T-cell (primary cell): ENCODE measurements around the gene IER5L. TPM values are rescaled to one million over a fixed set of nuclear protein-coding genes. Genes with fewer than 3 reads are reported as not detected.
"Not testable (repeated sequence)": the region's sequence is repeated elsewhere in the genome, so short reads cannot be mapped to it uniquely, and the experiment has no call there.

Experiments
- ATAC-seq, 4 experiments: fragments of 200-7000 bp in 3 of 4; fragments of 150-1000 bp in 1 of 4; cut with Tn5 transposase; replicated peaks in 1 of 4; 1 replicate in 3 of 4; 2 replicates in 1 of 4; pipeline ENCODE4 v1.10.0; 2021; ENCODE audit warnings: moderate library complexity in 3 of 4, mild to moderate bottlenecking in 2 of 4, moderate number of reproducible peaks in 1 of 4
- CTCF ChIA-PET, 2 donors: fragments of 300-600 bp; sonication (Branson Sonifier 250); formaldehyde crosslinking; loops; one replicate each; lab custom pipeline; 2022; ENCODE audit warnings: antibody characterized with exemption in 2 of 2; lab: Charles Lee
- POLR2A ChIA-PET, 2 donors: fragments of 300-600 bp; sonication (Branson Sonifier 250); formaldehyde crosslinking; loops; one replicate each; lab custom pipeline; 2022; ENCODE audit warnings: antibody characterized with exemption in 2 of 2; lab: Charles Lee
- DNase-seq, 35 experiments: peaks; one replicate each; pipeline versions ENCODE4 v3.0.0 to v3.0.0-alpha.2; 2013 to 2023
- H3K27ac ChIP-seq: one replicate; pipeline ENCODE4 v1.5.1; 2013; ENCODE audit warnings: low read length
- H3K27me3 ChIP-seq, 2 experiments: replicated peaks in 1 of 2; 1 replicate in 1 of 2; 2 replicates in 1 of 2; pipeline versions ENCODE4 v1.6.1 to v1.7.0; 2013; ENCODE audit warnings: low read length in 1 of 2, mixed read lengths in 1 of 2; ENCODE audit not compliant: control insufficient read depth in 2 of 2, insufficient read depth in 2 of 2; ENCODE audit errors: extremely low read depth in 1 of 2
- H3K36me3 ChIP-seq, 2 donors: 1 replicate in 1 of 2; 2 replicates in 1 of 2; pipeline versions ENCODE4 v1.6.1 to v1.7.0; 2013; ENCODE audit warnings: low read length in 1 of 2; ENCODE audit not compliant: control insufficient read depth in 2 of 2, insufficient read depth in 1 of 2; ENCODE audit errors: extremely low read depth in 1 of 2
- H3K4me1 ChIP-seq, 2 experiments: 1 replicate in 1 of 2; 2 replicates in 1 of 2; pipeline versions ENCODE4 v1.6.1 to v1.7.0; 2013; ENCODE audit warnings: low read length in 2 of 2, mixed read lengths in 1 of 2; ENCODE audit not compliant: insufficient read depth in 2 of 2, control insufficient read depth in 1 of 2; ENCODE audit errors: extremely low read depth in 1 of 2
- H3K4me3 ChIP-seq, 2 donors: 1 replicate in 1 of 2; 2 replicates in 1 of 2; pipeline versions ENCODE4 v1.5.1 to v1.7.0; 2013; ENCODE audit warnings: mild to moderate bottlenecking in 2 of 2, low read length in 1 of 2, moderate library complexity in 1 of 2; ENCODE audit not compliant: control insufficient read depth in 1 of 2; ENCODE audit errors: extremely low read depth in 1 of 2
- H3K9me3 ChIP-seq: 2 replicates; pipeline ENCODE4 v1.7.0; 2013
- H3K27ac Mint-ChIP-seq, 2 donors: one replicate each; pipeline ENCODE4 v1.8.0; 2020 to 2021; ENCODE audit warnings: mild to moderate bottlenecking in 2 of 2, mixed read lengths in 2 of 2
- H3K27me3 Mint-ChIP-seq, 2 donors: one replicate each; pipeline ENCODE4 v1.8.0; 2021 to 2022; ENCODE audit warnings: mixed read lengths in 2 of 2
- H3K36me3 Mint-ChIP-seq: one replicate; pipeline ENCODE4 v1.8.0; 2021; ENCODE audit warnings: mixed read lengths
- H3K4me1 Mint-ChIP-seq, 3 donors: one replicate each; pipeline ENCODE4 v1.8.0; 2020 to 2022; ENCODE audit warnings: mixed read lengths in 3 of 3, mild to moderate bottlenecking in 1 of 3
- H3K4me3 Mint-ChIP-seq, 3 donors: one replicate each; pipeline ENCODE4 v1.8.0; 2020 to 2022; ENCODE audit warnings: mild to moderate bottlenecking in 3 of 3, mixed read lengths in 3 of 3, moderate library complexity in 3 of 3
- H3K9me3 Mint-ChIP-seq, 3 donors: one replicate each; pipeline ENCODE4 v1.8.0; 2020 to 2022; ENCODE audit warnings: mixed read lengths in 3 of 3
- WGBS: methylation state at CpG from one replicate; pipeline ENCODE4 v1.1.5; 2013; ENCODE audit warnings: missing lambda C conversion rate; ENCODE audit not compliant: insufficient coverage; 5-methylcytosine and 5-hydroxymethylcytosine counted together
- total RNA-seq, 35 experiments: library from RNA in 6 of 35; stranded (reverse) in 6 of 35; fragments of 120-200 nt in 1 of 35; gene quantifications; one replicate each; pipeline versions ENCODE4 v1.2.1 to v1.2.4 and lab custom pipeline; 2013 to 2026

The IER5L gene
- total RNA-seq, 5 donors from 2014 or later (not counting 1 experiment from before 2014, with no cell fraction given), result 1.3 to 7.7 (median 6.7) TPM

DNA sequence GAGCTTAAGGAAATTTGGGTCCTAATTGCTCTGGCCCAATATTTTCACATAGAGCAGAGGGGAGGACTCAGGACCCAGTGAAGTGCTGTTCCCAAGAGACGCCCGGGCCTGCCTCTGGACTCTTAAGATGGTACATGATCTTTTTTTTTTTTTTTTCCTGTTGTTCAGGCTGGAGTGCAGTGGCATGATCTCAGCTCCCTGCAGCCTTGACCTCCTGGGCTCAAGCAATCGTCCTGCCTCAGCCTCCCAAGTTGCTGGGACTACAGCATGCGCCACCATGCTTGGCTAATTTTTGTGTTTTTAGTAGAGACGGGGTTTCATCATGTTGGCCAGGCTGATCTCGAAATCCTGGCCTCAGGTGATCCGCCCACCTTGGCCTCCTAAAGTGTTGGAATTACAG lies 47.8 kb downstream of the IER5L start:
- not testable (repeated sequence) for ATAC-seq, H3K27me3 ChIP-seq, H3K27ac Mint-ChIP-seq, H3K4me3 Mint-ChIP-seq, H3K27ac ChIP-seq, H3K4me1 Mint-ChIP-seq, H3K4me3 ChIP-seq, DNase-seq, H3K9me3 Mint-ChIP-seq, H3K27me3 Mint-ChIP-seq, H3K9me3 ChIP-seq
- POLR2A ChIA-PET, result interaction anchor here in 1 of 2 donors (0.7 kb wide), 1 partner anchor 513 kb away, joined by 3 read pairs; no protein-coding TSS in a partner anchor
- WGBS, result 90% methylated on average over 3 of the region's 7 CpGs
- CTCF ChIA-PET, result interaction anchor here (0.5 to 3.0 kb wide), 10 partner anchors 10 to 718 kb away, joined by 3 to 45 read pairs (median 4); partner anchors contain the start of gene NTMT1 (in 1 of the 2)
- peaks cover 26 to 46% of the 10 kb centered on the region in 2 donors for H3K36me3 ChIP-seq
- H3K36me3 Mint-ChIP-seq, result peaks cover 31% of the 10 kb centered on the region
- peaks cover 0 to 11% of the 10 kb centered on the region in 2 experiments for H3K4me1 ChIP-seq

DNA sequence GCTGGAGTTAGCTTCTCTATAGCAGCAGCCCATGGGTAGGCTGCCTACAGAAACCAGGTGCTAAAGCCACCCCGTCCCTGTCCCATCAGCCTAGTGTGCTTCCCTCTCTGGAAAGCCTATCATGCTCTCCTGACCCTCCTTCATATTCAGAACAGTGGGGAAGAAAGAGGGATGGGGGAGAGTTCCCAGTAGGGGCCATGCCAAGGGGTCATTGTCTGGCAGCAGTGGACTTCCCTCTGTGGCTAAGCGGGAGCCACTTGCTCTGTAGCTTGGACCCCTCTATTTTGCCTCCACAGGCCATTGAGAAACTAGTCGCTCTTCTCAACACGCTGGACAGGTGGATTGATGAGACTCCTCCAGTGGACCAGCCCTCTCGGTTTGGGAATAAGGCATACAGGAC lies 49.4 kb downstream of the IER5L start:
- Mint-ChIP-seq H3K9me3 (no peaks in the 10 kb centered on the region), H3K4me1 (peaks cover 6 to 8% (median 6%) of the 10 kb centered on the region in 3 donors), H3K4me3 (no peak overlapping the region), H3K27me3 (no peaks in the 10 kb centered on the region), H3K36me3 (peaks cover 27% of the 10 kb centered on the region), H3K27ac (no peak overlapping the region)
- WGBS, result 95% methylated on average over 4 of the region's 5 CpGs
- Histone ChIP-seq H3K9me3 (no peaks in the 10 kb centered on the region), H3K4me1 (peaks cover 0 to 11% of the 10 kb centered on the region in 2 experiments), H3K36me3 (peaks cover 28 to 57% of the 10 kb centered on the region in 2 donors), H3K27me3 (no peaks in the 10 kb centered on the region), H3K4me3 (no peak overlapping the region), H3K27ac (no peak overlapping the region)
- ATAC-seq, result no peak
- ChIA-PET POLR2A (no interaction called here), CTCF (interaction anchor here in 1 of 2 donors (0.6 to 1.2 kb wide), 4 partner anchors 12 to 373 kb away, joined by 3 to 5 read pairs (median 3); partner anchors contain the start of gene IER5L)
- DNase-seq, result no peak

DNA sequence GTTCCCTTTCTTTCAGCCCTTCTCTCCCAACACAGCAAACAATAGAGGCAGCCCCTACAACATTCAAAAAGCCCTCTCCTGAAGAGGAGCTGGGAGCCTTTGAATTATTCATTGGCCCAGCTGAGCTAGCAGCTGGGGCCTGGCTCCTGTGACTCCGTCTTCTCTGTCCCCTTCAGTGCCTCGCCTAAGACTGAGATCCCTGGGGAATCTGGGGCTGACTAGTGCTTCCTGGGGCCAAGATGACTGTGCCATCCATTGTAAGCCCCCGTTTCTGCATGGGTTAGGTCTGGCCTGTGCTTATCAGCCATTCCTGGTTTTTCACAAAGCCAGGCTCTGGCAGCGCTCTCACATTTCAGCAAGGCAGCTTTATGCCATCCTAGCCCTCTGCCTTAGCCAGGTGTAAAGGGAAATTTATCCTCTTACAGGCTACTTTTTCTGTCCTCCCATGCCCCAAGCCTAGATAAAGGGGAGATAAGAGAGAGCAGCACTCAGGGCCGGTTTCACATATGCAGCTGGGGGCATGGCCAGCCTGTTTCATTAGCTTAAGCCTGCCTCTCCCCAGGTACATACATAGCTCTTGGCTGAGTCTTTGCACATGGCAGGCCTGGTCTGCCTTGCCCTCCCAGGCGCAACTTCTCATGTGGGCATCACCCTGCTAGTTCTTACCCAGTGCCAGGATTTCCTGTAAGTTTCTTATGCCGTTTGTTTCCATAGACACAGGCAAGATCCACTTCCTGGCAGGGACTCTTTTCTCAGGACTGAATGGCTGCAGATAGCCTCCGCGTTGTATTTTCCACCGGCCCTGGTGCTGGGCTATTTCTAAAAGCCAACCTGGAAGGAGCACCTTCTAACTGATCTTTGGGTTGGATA lies 51.1 kb downstream of the IER5L start:
- no peak overlapping the region for H3K27ac Mint-ChIP-seq
- no peak for DNase-seq

More for the DNA sequence above, 51.1 kb downstream of the IER5L start:
- Mint-ChIP-seq H3K27me3 (no peaks in the 10 kb centered on the region), H3K9me3 (no peaks in the 10 kb centered on the region), H3K4me1 (peaks cover 5 to 7% (median 6%) of the 10 kb centered on the region in 3 donors), H3K4me3 (no peak overlapping the region), H3K36me3 (peaks cover 29% of the 10 kb centered on the region)
- Histone ChIP-seq H3K36me3 (peaks cover 26 to 59% of the 10 kb centered on the region in 2 donors), H3K9me3 (no peaks in the 10 kb centered on the region), H3K4me3 (no peak overlapping the region), H3K27me3 (no peaks in the 10 kb centered on the region), H3K4me1 (peaks cover 0 to 8% of the 10 kb centered on the region in 2 experiments), H3K27ac (no peak overlapping the region)
- WGBS, result 85% methylated on average over 7 of the region's 10 CpGs
- no peak for ATAC-seq
- ChIA-PET POLR2A (no interaction called here), CTCF (interaction anchor here in 1 of 2 donors (0.6 to 1.7 kb wide), 2 partner anchors 12 to 26 kb away, joined by 3 to 6 read pairs; no protein-coding TSS in a partner anchor)

Other genes with a start within 250 kb of the IER5L start
- 10 to 100 TPM in 2 of 5 donors, 1 to 10 TPM in 3; 5.4 to 11.6 (median 10.0) TPM for gene DOLK, start 230.7 kb downstream of the IER5L start, total RNA-seq
- 10 to 100 TPM; 51.0 to 78.4 (median 71.3) TPM for gene NUP188, start 230.6 kb downstream of the IER5L start, total RNA-seq
- 100 to 1,000 TPM in 3 of 5 donors, 10 to 100 TPM in 2; 85.8 to 140 (median 131) TPM for gene SH3GLB2, start 149.9 kb downstream of the IER5L start, total RNA-seq
- gene MIGA2, start 141.6 kb downstream of the IER5L start, total RNA-seq, result 10 to 100 TPM; 60.8 to 95.7 (median 83.4) TPM
- gene DOLPP1, start 97.2 kb downstream of the IER5L start, total RNA-seq, result 10 to 100 TPM in 3 of 5 donors, 1 to 10 TPM in 2; 5.1 to 14.4 (median 11.8) TPM
- gene CRAT, start 67.5 kb downstream of the IER5L start, total RNA-seq, result 10 to 100 TPM in 4 of 5 donors, 1 to 10 TPM in 1; 6.6 to 17.5 (median 13.9) TPM
- gene PTPA, start 66.8 kb downstream of the IER5L start, total RNA-seq, result 10 to 100 TPM; 51.3 to 71.5 (median 65.5) TPM